Stimulated activated CD8-positive, alpha-beta memory T cell treated with anti-CD3 and anti-CD28 coated beads, Interleukin-4, amount 100 ng/mL, for 48 hours (primary cell): ENCODE measurements around the gene MNT.

Experiments used
- DNase-seq: peaks from one replicate; pipeline ENCODE4 v3.0.0-alpha.2; 2020

Gene MNT

DNA sequence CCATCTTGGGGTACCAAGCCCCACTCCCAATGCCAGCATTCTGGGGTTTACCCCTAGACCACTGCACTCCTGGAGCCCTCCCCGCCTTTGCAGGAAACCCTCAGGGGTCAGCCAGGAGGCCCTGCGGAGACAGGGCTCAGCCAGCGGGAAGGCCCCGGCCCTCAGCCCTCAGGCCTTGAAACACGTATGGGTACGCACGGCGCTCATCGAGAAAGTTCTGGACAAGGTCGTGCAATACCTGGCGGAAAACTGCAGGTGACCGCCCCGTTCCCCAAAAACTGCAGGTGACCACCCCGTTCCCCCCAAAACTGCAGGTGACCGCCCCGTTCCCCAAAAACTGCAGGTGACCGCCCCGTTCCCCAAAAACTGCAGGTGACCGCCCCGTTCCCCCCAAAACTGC is 38.8 kb downstream of the MNT start:
- no peak for DNase-seq

DNA sequence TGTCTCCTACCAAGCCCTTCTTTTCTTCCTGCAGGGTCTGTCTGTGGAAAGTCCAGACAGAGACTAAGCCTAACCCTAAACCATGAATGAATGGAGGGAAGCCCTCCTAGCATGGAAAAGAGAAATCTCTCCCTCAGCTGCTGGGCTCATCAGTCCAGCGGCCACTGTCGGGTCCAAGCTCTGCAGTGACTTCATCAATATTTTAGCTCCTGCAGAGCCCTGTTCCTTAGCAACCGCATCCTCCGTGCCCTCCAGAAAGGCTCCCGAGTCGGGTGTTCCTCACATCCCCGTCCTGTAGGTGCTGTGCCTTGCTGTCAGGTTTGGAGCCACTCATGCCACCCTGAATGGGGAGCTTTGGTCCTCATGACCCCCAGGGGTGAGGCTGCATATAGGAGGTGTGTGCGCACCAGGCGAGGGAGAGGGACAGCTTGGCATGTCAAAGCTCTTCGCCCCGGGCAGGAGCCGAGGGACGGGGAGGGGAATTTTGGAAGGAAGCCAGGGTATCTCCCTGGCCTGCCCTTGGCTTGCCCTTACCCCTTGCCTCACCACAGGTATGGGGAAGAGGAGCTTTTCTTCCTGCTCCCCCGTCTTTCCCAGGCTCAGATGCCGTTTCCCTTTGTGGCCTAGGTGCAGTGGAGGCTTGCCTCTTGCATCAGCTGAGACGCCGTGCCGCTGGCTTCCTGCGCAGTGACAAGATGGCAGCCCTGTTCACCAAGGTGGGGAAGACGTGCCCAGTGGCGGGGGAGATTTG is 39.7 kb downstream of the MNT start:
- no peak for DNase-seq

GRCh38 chr17:2357931-2358434 is 42.9 kb downstream of the MNT start:
- no peak for DNase-seq

GRCh38 chr17:2357237-2357636 is 43.6 kb downstream of the MNT start:
- DNase-seq, result no peak

DNA sequence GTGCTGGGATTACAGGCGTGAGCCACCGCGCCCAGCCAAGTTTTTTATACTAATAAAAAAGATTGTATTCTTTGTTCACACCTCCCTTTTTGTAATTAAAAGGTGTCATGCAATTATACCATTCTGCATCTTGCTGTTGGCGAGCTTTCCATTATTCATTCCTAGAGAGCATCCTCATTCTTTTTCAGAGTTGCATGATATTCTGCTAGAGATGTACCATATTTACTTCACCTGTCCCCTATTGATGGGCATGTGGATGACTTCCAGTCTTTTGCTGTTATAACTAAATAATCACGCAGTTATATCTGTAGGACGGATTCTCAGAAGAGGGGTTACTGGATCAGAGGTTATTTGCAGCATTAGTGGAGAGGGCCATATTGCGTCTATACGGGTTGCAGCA is 46.5 kb downstream of the MNT start:
- DNase-seq, result no peak

GRCh38 chr17:2351269-2351668 is 49.6 kb downstream of the MNT start:
- no peak for DNase-seq

DNA sequence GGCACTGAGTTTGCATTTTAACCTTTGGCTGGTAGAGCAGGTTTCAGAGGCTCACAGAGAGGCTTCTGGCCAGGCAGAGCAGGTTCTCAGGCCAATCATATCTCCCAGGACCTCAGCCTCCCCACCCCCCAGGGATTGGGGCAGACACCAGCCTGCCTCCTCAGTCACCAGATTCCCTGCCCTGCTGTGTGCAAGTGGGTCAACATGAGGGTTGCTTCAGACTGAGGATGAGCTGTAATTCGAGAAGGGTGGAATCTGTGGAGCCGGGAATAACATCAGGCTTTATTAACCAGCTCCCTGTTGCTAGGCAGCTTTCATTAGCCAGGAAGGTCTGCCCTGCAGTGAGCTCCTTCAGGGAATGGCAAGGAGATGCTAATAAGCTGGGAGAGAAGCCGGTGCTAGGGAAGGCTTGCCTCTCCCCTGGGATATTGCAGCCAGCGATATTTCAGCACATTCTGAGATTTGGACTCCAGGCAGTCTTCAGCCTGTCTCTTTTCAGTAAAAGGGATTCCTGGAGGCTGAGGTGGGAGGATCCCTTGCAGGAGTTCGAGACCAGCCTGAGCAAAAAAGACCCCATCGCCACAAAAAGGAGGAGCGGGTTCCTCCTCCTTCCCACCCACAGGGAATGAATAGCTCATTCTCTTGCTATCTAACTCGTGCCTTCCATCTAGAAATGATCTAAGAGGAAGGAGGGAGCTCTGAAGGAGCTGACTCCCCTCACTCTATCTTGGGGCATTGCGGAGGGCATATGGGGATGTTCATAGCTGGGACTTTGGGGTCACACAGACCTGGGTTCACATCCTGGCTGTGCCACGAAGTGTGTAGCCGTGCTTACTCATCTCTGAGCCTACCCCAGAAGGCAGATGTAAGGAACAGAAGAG is 52.8 kb downstream of the MNT start:
- no peak for DNase-seq

DNA sequence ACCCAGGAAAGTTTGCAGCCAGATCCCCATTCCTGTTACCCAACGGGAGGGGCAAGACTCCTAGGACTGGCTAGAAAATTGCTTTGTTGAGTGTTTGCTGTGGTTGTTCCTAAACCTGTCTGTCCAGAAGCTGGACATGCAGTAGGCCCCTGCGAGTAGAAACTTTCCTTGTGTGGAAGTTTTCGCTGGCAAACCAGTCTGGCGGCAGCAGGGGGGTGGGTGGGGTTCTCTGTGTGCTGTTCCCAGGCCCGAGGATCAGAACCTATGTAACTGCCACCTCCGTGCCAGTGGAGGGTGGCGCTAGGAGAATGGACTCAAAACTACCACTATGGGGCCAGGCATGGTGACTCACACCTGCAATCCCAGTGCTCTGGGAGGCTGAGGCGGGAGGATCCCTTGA is 54.4 kb downstream of the MNT start:
- DNase-seq, result no peak

- no peak for DNase-seq
Measured at GRCh38 chr17:2344528-2344927, 56.3 kb downstream of the MNT start.

DNA sequence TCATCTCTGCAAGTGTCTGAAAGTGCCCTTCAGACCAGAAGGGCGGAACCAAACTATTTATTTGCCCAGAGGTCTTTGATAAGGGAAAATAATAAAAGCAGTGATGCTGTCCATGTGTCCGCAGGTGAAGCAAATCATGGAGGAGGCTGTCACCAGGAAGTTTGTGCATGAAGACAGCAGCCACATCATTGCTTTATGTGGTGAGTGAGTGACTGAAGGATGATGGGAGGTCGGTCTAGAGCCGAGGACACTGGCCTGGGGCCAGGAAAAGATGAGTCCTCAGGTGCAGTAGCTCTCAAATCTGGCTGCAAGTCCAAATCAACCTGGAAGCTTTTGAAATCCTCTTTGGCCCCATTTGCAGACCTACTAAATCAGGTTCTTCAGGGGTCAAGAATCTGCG is 57.4 kb downstream of the MNT start:
- DNase-seq, result peak; percentile 73

DNA sequence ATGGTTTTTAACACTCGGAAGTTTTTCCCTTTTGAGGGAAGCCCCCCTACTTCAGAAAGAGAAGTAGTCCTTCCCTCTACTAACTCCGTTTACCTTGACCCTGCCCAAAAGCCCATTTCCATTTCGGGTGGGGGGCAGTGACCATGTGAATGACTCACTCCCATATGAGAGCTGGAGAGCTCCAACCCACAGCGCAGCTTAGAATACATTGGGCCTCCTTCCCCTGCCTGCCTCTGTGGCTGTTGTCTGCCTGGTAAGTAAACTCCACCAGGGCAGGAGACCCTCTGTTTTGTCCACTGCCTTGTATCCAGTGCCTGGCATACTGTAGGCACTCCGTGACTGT is 62.6 kb downstream of the MNT start:
- no peak for DNase-seq

DNA sequence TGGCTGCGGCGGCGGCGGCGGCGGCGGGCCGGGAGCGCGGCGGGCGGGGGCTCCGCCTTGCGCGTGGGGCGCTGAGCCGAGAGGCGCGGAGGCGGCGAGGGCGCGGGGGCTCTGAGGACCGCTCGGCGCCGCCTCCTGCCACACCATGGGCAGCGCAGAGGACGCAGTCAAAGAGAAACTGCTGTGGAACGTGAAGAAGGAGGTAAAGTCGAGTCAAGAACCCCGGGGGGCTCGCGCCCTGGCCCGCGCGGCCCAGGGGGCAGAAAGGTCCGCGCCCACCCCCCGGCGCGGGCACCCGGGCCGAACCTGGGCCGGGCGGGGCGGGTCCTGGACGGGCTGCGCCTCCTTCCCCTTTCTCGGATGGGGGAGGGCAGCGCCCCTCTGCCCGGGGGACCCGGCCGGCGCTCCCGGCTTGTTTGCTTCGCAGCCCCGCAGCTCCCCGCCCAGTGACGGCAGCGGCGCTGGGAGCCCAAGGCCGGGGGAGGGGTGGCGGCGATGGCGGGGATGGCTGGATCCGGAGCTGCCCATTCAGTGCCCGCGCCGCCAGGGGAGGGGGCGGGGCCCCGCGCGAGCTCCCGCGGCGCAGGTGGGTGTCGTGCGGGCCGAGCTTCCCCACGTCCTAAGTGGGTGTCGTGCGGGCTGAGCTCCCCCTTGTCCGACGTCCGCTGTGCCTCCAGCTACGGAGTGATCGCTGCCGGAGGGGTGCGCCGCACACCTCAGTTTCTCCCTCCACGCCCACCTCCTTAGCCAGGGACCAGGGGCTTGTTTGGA is 63.1 kb downstream of the MNT start:
- peak; percentile 71 for DNase-seq

DNA sequence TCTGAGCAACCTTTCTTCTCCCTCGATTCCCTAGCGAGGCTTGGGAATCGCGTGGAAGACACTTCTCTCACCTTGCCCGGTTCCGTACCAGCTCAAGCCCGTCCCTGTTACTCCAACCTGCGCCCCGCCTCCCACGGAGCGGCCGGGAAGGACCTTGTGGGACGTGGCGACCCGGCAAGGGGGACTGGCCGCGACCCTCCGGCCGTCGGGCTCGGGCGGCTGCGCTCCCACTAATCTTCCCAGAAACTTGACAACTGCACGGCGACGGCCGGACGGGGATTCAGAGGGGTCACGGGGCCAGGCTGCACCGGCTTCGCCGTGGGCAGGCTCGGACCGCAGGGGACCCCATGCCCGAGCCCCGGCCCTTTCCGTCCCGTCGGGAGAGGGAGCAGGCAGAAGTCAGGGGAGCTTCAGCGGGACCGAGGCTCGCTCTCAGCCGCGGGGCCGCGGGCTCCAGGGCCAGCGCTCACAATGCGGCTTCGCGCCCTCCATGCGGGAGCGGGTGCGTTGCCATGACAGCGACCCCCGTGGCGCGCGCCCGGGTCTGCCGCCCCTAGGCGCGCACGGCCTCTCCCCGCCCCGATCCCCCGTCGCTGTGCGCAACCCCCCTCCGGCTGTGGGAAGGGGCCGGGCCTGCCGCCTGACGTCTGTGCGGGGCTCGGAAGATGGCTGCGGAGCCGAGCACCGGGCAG is 63.9 kb downstream of the MNT start, which contains the start of gene SGSM2:
TSS of gene SGSM2 (plus strand) at position 650 of the 692 bp plus-strand sequence. CDS start 188 bp downstream, outside the sequence.
- DNase-seq, result peak; percentile 76

DNA sequence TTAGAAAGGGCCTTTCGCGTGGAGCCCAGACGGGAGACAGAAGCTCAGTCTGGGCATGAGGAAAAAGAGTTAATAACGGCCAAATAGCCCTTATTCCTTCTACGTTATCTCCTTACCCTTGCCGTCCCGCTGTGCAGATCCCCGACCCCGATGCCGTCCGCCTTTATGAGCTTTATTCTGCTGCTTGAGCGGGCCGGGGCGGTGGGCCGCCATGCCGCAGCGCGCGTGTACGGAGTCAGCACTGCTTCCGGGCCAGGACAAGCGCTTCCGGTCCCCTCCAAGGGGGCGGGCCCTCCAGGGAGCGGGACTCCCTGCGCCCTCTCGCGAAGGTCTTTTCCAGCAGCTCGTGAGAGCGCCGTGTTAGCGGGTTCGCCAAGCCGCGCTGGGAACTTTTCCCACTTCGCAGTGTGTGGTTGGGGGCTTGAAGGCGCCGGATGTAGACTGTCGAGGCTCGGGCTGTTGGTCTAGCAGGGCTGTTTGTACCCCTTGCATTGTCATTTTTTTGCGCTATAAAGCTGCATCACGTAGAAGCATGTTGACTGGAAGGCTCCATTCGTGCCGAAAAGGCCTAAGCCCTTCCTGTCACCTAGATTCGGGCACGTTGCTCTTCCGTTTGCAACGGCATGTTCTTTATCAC is 64.5 kb downstream of the MNT start, which contains the start of gene TSR1:
TSS of gene TSR1 (minus strand) at position 243 of the 637 bp plus-strand sequence. CDS start at position 213, 30 bp downstream.
- DNase-seq, result peak; percentile 92

DNA sequence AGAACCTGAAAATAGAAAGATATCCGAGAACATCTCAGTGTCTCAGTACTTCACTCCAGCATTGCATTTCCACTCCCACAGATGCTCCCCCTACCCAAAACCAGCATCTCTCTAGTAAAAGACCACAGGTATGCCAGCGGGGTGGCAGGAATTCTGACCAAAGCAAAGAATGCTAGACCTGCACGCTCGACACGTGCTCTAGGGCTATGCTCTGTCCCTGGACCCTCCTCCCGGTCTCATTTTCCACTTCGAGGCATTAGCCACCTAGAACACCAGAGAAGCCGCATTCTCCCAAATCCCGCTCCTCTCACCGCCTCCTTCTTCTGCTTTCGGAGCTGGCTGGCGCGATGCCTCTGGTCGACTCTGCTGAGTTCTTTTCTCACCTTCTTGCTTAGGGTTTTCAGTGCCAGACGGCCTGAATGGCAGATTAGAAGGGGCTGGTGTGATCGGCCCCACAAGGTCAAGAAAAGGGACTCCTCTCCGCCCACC is 65.1 kb downstream of the MNT start:
- DNase-seq, result no peak
